ENCODE measurements around the gene GABBR2. TPM values are rescaled to one million over a fixed set of nuclear protein-coding genes. Genes with fewer than 3 reads are reported as not detected.

Gene GABBR2
- total RNA-seq, 1 experiment from 2014 or later = 0.23 TPM

DNA sequence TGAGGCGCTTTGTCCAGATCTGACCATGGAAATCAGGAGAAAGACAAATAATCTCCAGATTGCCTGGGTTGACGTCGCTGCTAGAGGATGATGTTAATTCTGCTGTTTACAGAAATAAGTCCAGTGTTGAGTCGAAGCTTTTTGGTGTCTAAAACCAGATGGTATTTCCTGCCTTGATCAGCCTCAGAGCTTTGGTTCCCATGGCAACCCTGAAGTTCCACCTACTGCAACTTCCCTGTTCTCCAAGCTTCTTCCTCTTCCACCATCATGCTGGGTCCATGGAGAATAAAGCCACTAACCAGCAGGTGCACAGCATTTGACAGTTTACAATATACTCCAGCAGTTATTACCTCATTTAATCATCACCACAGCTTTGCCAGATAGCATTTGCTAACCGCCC is 18.0 kb upstream of the GABBR2 start:
- CTCF ChIA-PET = no interaction called here
- H3K27me3 ChIP-seq (replicated peaks; ENCODE audit: control insufficient read depth, insufficient read depth, low read length) = no peaks in the 10 kb centered on the region
- TF ChIP-seq, protein P1, sequence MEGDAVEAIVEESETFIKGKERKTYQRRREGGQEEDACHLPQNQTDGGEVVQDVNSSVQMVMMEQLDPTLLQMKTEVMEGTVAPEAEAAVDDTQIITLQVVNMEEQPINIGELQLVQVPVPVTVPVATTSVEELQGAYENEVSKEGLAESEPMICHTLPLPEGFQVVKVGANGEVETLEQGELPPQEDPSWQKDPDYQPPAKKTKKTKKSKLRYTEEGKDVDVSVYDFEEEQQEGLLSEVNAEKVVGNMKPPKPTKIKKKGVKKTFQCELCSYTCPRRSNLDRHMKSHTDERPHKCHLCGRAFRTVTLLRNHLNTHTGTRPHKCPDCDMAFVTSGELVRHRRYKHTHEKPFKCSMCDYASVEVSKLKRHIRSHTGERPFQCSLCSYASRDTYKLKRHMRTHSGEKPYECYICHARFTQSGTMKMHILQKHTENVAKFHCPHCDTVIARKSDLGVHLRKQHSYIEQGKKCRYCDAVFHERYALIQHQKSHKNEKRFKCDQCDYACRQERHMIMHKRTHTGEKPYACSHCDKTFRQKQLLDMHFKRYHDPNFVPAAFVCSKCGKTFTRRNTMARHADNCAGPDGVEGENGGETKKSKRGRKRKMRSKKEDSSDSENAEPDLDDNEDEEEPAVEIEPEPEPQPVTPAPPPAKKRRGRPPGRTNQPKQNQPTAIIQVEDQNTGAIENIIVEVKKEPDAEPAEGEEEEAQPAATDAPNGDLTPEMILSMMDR (IDR thresholded peaks at IDR 0.05; ENCODE audit: insufficient read depth in 1 of 2, low read depth in 1 of 2, low read length in 1 of 2, severe bottlenecking in 1 of 2, unreplicated experiment in 1 of 2) = no peak
- no peaks in the 10 kb centered on the region for H3K9me3 ChIP-seq
- intact Hi-C loops (cut with micrococcal nuclease; ENCODE audit: unreplicated experiment) = no loop called here
- Mint-ChIP-seq H3K4me3 (ENCODE audit: unreplicated experiment) (no peak overlapping the region), H3K27me3 (ENCODE audit: insufficient read depth, unreplicated experiment) (peaks cover 5% of the 10 kb centered on the region), H3K27ac (ENCODE audit: unreplicated experiment) (no peak overlapping the region), H3K36me3 (ENCODE audit: insufficient read depth, unreplicated experiment) (no peaks in the 10 kb centered on the region), H3K4me1 (ENCODE audit: low read depth, unreplicated experiment) (no peaks in the 10 kb centered on the region), H3K9me3 (ENCODE audit: unreplicated experiment) (no peaks in the 10 kb centered on the region)
- H3K36me3 ChIP-seq (ENCODE audit: control insufficient read depth, insufficient read depth, low read length) = no peaks in the 10 kb centered on the region
- peak in 1 of 2 experiments; percentile 5 for DNase-seq
- BruUV-seq (replicated peaks) = no TSS peak
- POLR2A ChIA-PET = no interaction called here
- H3K4me3 ChIP-seq (ENCODE audit: low read depth, low read length) = no peak overlapping the region
- no peaks in the 10 kb centered on the region for H3K4me1 ChIP-seq

DNA sequence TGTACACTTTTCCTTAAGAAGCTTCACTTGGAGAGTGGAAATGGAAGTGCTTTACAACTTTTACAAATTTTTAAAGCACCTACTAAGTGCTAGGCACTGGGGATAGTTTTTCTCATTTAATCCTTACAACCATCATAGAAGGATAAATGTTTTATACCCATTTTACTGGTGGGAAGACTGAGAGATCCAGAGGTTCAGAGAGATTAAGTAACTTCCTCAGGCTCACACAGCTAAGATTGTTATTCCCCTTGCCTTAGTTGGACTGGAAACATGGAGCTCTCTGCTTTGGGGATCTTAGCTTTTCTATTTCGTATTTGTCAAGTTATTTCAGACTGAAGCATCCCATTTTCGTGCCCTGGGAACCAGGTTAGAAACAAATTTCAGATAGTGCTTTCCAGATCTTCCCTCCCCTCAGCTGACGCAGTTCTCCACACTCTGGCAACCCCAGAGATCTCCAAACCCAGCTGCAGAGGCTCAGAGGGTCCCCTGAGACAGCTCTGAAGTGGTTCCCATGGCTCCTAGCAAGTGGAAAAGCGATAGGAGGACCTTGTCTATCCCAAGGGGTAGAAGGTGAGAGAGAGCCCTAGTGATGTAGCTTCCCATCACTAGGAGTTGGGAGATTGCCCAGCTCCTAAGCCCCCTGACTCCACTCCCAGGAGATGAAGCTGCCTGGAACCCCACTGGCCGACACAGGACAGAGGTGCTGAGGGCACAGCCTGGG is 16.2 kb upstream of the GABBR2 start:
- H3K9me3 ChIP-seq = no peaks in the 10 kb centered on the region
- Mint-ChIP-seq H3K27ac (ENCODE audit: unreplicated experiment) (no peak overlapping the region), H3K27me3 (ENCODE audit: insufficient read depth, unreplicated experiment) (peaks cover 5% of the 10 kb centered on the region), H3K9me3 (ENCODE audit: unreplicated experiment) (no peaks in the 10 kb centered on the region), H3K4me1 (ENCODE audit: low read depth, unreplicated experiment) (no peaks in the 10 kb centered on the region), H3K4me3 (ENCODE audit: unreplicated experiment) (no peak overlapping the region), H3K36me3 (ENCODE audit: insufficient read depth, unreplicated experiment) (no peaks in the 10 kb centered on the region)
- TF ChIP-seq, protein P1 (IDR thresholded peaks at IDR 0.05; ENCODE audit: insufficient read depth in 1 of 2, low read depth in 1 of 2, low read length in 1 of 2, severe bottlenecking in 1 of 2, unreplicated experiment in 1 of 2) = no peak
- intact Hi-C loops (cut with micrococcal nuclease; ENCODE audit: unreplicated experiment) = no loop called here
- CTCF ChIA-PET = interaction anchor here (0.5 to 1.2 kb wide), 2 partner anchors 27 to 707 kb away, joined by 3 read pairs; no protein-coding TSS in a partner anchor
- peak in 1 of 2 experiments; percentile 12 for DNase-seq
- H3K27me3 ChIP-seq (replicated peaks; ENCODE audit: control insufficient read depth, insufficient read depth, low read length) = no peaks in the 10 kb centered on the region
- BruUV-seq (replicated peaks) = no TSS peak
- H3K4me3 ChIP-seq (ENCODE audit: low read depth, low read length) = no peak overlapping the region
- H3K36me3 ChIP-seq (ENCODE audit: control insufficient read depth, insufficient read depth, low read length) = no peaks in the 10 kb centered on the region
- POLR2A ChIA-PET = no interaction called here
- no peaks in the 10 kb centered on the region for H3K4me1 ChIP-seq

DNA sequence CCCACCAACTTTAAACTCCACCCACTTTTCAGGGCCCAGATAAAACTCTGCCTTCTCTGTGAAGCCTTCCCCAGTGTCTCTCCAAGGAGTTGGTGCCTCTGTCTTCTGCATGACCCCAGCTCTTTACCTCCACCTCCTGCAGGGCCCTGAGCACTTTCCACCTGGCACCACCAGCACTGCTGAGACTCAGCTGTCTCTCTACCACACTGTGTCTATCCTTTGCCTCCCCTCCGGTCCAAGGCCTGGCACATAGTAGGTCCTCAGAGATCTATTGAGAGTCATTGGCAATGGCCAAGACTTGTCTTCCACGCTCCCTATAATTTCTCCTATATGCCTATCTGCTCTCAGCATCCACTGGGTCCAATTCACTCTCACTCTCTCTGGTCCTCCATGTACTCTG is 12.9 kb upstream of the GABBR2 start:
- H3K4me3 ChIP-seq (ENCODE audit: low read depth, low read length) = no peak overlapping the region
- no peak overlapping the region for H3K4me3 Mint-ChIP-seq (ENCODE audit: unreplicated experiment)
- CTCF ChIA-PET = no interaction called here
- H3K27ac Mint-ChIP-seq (ENCODE audit: unreplicated experiment) = no peak overlapping the region
- DNase-seq = peak in 1 of 2 experiments; percentile 5
- TF ChIP-seq, protein P1 (IDR thresholded peaks at IDR 0.05; ENCODE audit: insufficient read depth in 1 of 2, low read depth in 1 of 2, low read length in 1 of 2, severe bottlenecking in 1 of 2, unreplicated experiment in 1 of 2) = no peak
- BruUV-seq (replicated peaks) = no TSS peak
- H3K4me1 Mint-ChIP-seq (ENCODE audit: low read depth, unreplicated experiment) = no peaks in the 10 kb centered on the region
- POLR2A ChIA-PET = no interaction called here
- H3K36me3 Mint-ChIP-seq (ENCODE audit: insufficient read depth, unreplicated experiment) = no peaks in the 10 kb centered on the region
- no peaks in the 10 kb centered on the region for H3K27me3 ChIP-seq (replicated peaks; ENCODE audit: control insufficient read depth, insufficient read depth, low read length)
- intact Hi-C loops (cut with micrococcal nuclease; ENCODE audit: unreplicated experiment) = no loop called here
- H3K27me3 Mint-ChIP-seq (ENCODE audit: insufficient read depth, unreplicated experiment) = peaks cover 11% of the 10 kb centered on the region
- no peaks in the 10 kb centered on the region for H3K9me3 ChIP-seq
- H3K36me3 ChIP-seq (ENCODE audit: control insufficient read depth, insufficient read depth, low read length) = no peaks in the 10 kb centered on the region
- H3K4me1 ChIP-seq = no peaks in the 10 kb centered on the region
- no peaks in the 10 kb centered on the region for H3K9me3 Mint-ChIP-seq (ENCODE audit: unreplicated experiment)

All from Caco-2 (cell line).